ENCODE results near the gene SAPCD1. TPM values are rescaled to one million over a fixed set of nuclear protein-coding genes. Genes with fewer than 3 reads are reported as not detected.
"Not testable (repeated sequence)": the region's sequence is repeated elsewhere in the genome, so short reads cannot be mapped to it uniquely, and the experiment has no call there.

SAPCD1 gene
- polyA plus RNA-seq, 6 donors from 2014 or later: 0.96 TPM; not detected in 5

GRCh38 chr6:31794294-31794865 lies 31.9 kb downstream of the SAPCD1 start:
- ATAC-seq (ENCODE audit: low read depth in 2 of 2) (no peak), DNase-seq (no peak)
- peak overlapping the region; percentile 80 to 99 (median 96) for H3K4me3 Mint-ChIP-seq
- H3K4me1 Mint-ChIP-seq: peaks cover 40 to 75% (median 73%) of the 10 kb centered on the region in 3 donors
- H3K9me3 Mint-ChIP-seq: no peaks in the 10 kb centered on the region
- peaks cover 9 to 15% of the 10 kb centered on the region in 2 donors for H3K36me3 Mint-ChIP-seq
- H3K27ac Mint-ChIP-seq: peak overlapping the region; percentile 3 to 97 (median 66)
- H3K27me3 Mint-ChIP-seq: no peaks in the 10 kb centered on the region

DNA sequence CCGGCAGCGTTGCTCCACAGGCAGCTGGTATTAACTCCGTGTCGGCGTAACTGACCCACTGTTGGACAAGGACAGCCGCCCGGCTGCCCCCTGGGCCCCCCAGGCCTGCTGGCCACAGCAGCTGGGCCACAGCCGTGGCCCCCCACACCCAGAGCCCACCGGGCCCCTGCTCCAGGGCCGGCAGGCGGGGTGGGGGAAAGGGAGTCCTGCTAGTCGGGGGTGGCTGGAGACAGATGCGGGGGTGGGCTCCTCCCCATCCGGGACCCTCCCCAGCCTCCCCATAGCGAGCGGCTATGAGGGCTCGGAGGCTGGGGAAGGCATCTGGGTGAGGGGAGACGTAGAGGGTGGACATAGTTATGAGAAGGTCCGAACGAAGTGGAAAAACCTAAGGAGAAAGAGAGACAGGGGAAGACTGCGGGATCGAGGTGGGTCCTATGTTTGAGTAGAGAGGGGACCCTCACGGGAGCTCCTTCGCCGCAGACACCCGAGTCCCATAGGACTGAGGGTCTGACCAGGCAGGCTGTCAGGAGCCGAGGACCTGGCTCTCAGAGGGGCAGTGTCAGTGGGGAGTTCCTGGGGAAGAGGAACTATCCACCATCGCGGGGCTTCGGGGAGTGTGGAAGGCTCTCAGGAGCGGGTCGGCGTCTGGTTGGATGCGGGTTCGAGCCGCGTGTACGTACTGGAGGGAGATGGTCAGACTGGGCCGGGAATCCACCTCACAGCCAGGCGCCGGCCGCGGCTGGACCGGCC lies 32.6 kb downstream of the SAPCD1 start:
- DNase-seq (no peak), ATAC-seq (ENCODE audit: low read depth in 2 of 2) (peak; percentile 11 to 18)
- peak overlapping the region; percentile 93 to 99 (median 96) for H3K4me3 Mint-ChIP-seq
- peaks cover 9 to 15% of the 10 kb centered on the region in 2 donors for H3K36me3 Mint-ChIP-seq
- H3K27ac Mint-ChIP-seq: peak overlapping the region; percentile 97 to 99 (median 98)
- no peaks in the 10 kb centered on the region for H3K9me3 Mint-ChIP-seq
- peaks cover 37 to 69% (median 68%) of the 10 kb centered on the region in 3 donors for H3K4me1 Mint-ChIP-seq
- H3K27me3 Mint-ChIP-seq: no peaks in the 10 kb centered on the region

GRCh38 chr6:31795616-31796298 lies 33.3 kb downstream of the SAPCD1 start, which contains the start of gene VARS1:
Gene VARS1 (minus strand): TSS chr6:31795752. CDS start chr6:31795217, 535 bp downstream.
- ATAC-seq (ENCODE audit: low read depth in 2 of 2) (peak; percentile 80 to 81), DNase-seq (peak; percentile 88)
- peaks cover 32 to 64% (median 62%) of the 10 kb centered on the region in 3 donors for H3K4me1 Mint-ChIP-seq
- H3K4me3 Mint-ChIP-seq: peak within 1 kb of the TSS; percentile 93 to 99 (median 96)
- no peaks in the 10 kb centered on the region for H3K9me3 Mint-ChIP-seq
- H3K27me3 Mint-ChIP-seq: no peaks in the 10 kb centered on the region
- peak within 1 kb of the TSS; percentile 97 to 99 (median 98) for H3K27ac Mint-ChIP-seq
- H3K36me3 Mint-ChIP-seq: peaks cover 6 to 10% of the 10 kb centered on the region in 2 donors

DNA sequence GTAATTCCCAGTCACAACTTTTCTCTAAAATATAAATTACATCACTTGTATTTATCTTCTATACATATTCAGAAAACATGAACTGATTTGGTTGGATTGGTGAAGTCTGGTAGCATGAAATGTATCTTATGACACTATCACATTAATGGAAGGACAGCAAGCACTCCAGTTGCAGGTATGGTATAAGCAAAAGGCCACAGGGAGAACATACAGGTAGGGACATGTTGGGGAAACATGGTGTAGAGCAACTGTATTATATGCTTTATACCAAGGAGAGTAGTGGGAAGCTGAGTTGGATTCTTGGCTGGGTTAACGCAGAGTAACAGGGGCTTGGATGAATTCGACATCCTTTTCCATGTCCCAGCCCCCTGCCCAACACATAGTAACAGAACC lies 34.5 kb downstream of the SAPCD1 start:
- peaks cover 24 to 58% (median 50%) of the 10 kb centered on the region in 3 donors for H3K4me1 Mint-ChIP-seq
- no peak for DNase-seq

GRCh38 chr6:31797588-31797987 lies 35.1 kb downstream of the SAPCD1 start:
- peak; percentile 50 for DNase-seq

More for the DNA sequence above, 34.5 kb downstream of the SAPCD1 start:
- no peaks in the 10 kb centered on the region for H3K36me3 Mint-ChIP-seq
- no peaks in the 10 kb centered on the region for H3K27me3 Mint-ChIP-seq
- no peaks in the 10 kb centered on the region for H3K9me3 Mint-ChIP-seq
- peak overlapping the region in 5 of 6 donors; percentile 61 to 98 (median 87) for H3K27ac Mint-ChIP-seq
- ATAC-seq (ENCODE audit: low read depth in 2 of 2): no peak
- H3K4me3 Mint-ChIP-seq: peak overlapping the region in 7 of 8 donors; percentile 17 to 99 (median 77)

GRCh38 chr6:31799781-31800180 lies 37.3 kb downstream of the SAPCD1 start:
- H3K4me1 Mint-ChIP-seq: peaks cover 15 to 41% (median 32%) of the 10 kb centered on the region in 3 donors
- no peaks in the 10 kb centered on the region for H3K9me3 Mint-ChIP-seq
- ATAC-seq (ENCODE audit: low read depth in 2 of 2): no peak
- DNase-seq: no peak
- H3K27ac Mint-ChIP-seq: peak overlapping the region in 1 of 6 donors; percentile 15
- no peaks in the 10 kb centered on the region for H3K27me3 Mint-ChIP-seq
- no peak overlapping the region for H3K4me3 Mint-ChIP-seq
- no peaks in the 10 kb centered on the region for H3K36me3 Mint-ChIP-seq

More at GRCh38 chr6:31797588-31797987, 35.1 kb downstream of the SAPCD1 start:
- ATAC-seq (ENCODE audit: low read depth in 2 of 2): peak; percentile 52 to 55
- H3K27me3 Mint-ChIP-seq: no peaks in the 10 kb centered on the region
- no peaks in the 10 kb centered on the region for H3K9me3 Mint-ChIP-seq
- peak overlapping the region; percentile 31 to 99 (median 68) for H3K4me3 Mint-ChIP-seq
- peak overlapping the region; percentile 61 to 97 (median 90) for H3K27ac Mint-ChIP-seq
- no peaks in the 10 kb centered on the region for H3K36me3 Mint-ChIP-seq
- peaks cover 24 to 53% (median 44%) of the 10 kb centered on the region in 3 donors for H3K4me1 Mint-ChIP-seq

GRCh38 chr6:31801031-31801927 lies 38.8 kb downstream of the SAPCD1 start:
- H3K27ac Mint-ChIP-seq: peak overlapping the region in 1 of 6 donors; percentile 38
- H3K9me3 Mint-ChIP-seq; H3K4me3 Mint-ChIP-seq; ATAC-seq (ENCODE audit: low read depth in 2 of 2); H3K36me3 Mint-ChIP-seq; DNase-seq; H3K27me3 Mint-ChIP-seq: not testable (repeated sequence)
- H3K4me1 Mint-ChIP-seq: peaks cover 15 to 44% (median 32%) of the 10 kb centered on the region in 3 donors

GRCh38 chr6:31805939-31806469 lies 43.5 kb downstream of the SAPCD1 start:
- peak overlapping the region; percentile 79 to 95 (median 94) for H3K4me3 Mint-ChIP-seq
- H3K27me3 Mint-ChIP-seq: no peaks in the 10 kb centered on the region
- peaks cover 12 to 26% (median 22%) of the 10 kb centered on the region in 3 donors for H3K4me1 Mint-ChIP-seq
- no peak for DNase-seq
- no peaks in the 10 kb centered on the region for H3K9me3 Mint-ChIP-seq
- H3K27ac Mint-ChIP-seq: peak overlapping the region; percentile 84 to 98 (median 96)
- ATAC-seq (ENCODE audit: low read depth in 2 of 2): peak; percentile 11 to 20
- no peaks in the 10 kb centered on the region for H3K36me3 Mint-ChIP-seq

- peak within 1 kb of the TSS; percentile 79 to 95 (median 94) for H3K4me3 Mint-ChIP-seq
- H3K9me3 Mint-ChIP-seq: no peaks in the 10 kb centered on the region
- no peaks in the 10 kb centered on the region for H3K27me3 Mint-ChIP-seq
- peak within 1 kb of the TSS; percentile 84 to 98 (median 96) for H3K27ac Mint-ChIP-seq
- H3K36me3 Mint-ChIP-seq: no peaks in the 10 kb centered on the region
- H3K4me1 Mint-ChIP-seq: peaks cover 12 to 22% (median 22%) of the 10 kb centered on the region in 3 donors
- ATAC-seq (ENCODE audit: low read depth in 2 of 2) (peak; percentile 95 to 96), DNase-seq (peak; percentile 97)
Observed at GRCh38 chr6:31806470-31807272, 44.2 kb downstream of the SAPCD1 start, which contains the start of gene LSM2. Gene LSM2 (minus strand): TSS chr6:31806966. CDS start chr6:31806757, 209 bp downstream.

DNA sequence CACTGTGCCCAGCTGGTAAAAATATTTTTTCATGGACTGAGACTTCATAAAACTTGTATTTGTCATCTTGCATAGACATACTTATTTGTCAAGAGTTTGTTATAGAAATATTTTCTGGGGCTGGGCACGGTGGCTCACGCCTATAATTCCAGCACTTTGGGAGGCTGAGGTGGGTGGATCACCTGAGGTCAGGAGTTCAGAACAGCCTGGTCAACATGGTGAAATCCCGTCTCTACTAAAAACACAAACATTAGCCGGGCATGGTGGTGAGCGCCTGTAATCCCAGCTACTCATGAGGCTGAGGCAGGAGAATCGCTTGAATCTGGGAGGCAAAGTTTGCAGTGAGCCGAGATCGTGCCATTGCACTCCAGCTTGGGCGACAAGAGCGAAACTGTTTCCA lies 46.1 kb downstream of the SAPCD1 start:
- Mint-ChIP-seq H3K4me3 (peak overlapping the region in 2 of 8 donors; percentile 13 to 69), H3K27ac (peak overlapping the region in 1 of 6 donors; percentile 54), H3K4me1 (peaks cover 12 to 18% (median 15%) of the 10 kb centered on the region in 3 donors)
- not testable (repeated sequence) for H3K27me3 Mint-ChIP-seq; H3K36me3 Mint-ChIP-seq; H3K9me3 Mint-ChIP-seq; ATAC-seq (ENCODE audit: low read depth in 2 of 2); DNase-seq

DNA sequence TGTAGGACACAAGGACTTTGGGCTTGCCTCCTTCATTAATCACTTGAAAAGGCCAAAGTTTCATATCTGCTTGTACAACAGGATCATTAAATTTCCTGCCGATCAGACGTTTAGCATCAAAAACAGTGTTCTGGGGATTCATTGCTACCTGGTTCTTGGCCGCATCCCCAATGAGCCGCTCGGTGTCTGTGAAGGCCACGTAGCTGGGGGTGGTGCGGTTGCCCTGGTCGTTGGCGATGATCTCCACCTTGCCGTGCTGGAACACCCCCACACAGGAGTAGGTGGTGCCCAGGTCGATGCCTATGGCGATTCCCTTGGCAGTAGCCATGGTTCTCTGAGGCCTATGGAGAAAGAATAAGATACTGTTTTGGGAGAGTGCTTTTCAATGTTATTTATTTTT lies 49.2 kb downstream of the SAPCD1 start:
- ATAC-seq (ENCODE audit: low read depth in 2 of 2) (no peak), DNase-seq (no peak)
- Mint-ChIP-seq H3K27me3 (no peaks in the 10 kb centered on the region), H3K27ac (no peak overlapping the region), H3K4me1 (peaks cover 15 to 21% (median 19%) of the 10 kb centered on the region in 3 donors), H3K36me3 (no peaks in the 10 kb centered on the region), H3K4me3 (peak overlapping the region in 1 of 8 donors; percentile 18), H3K9me3 (no peaks in the 10 kb centered on the region)

Data from naive B cell (primary cell).